CD4-positive, alpha-beta T cell treated with Interleukin-17A for 1 hour (primary cell): Measurements from ENCODE around the gene ADAD2.
"Not testable (repeated sequence)": the region's sequence is repeated elsewhere in the genome, so short reads cannot be mapped to it uniquely, and the experiment has no call there.

ENCODE experiments used
- DNase-seq: peaks from one replicate; pipeline ENCODE4 v3.0.0-alpha.2; 2020

The ADAD2 gene

GRCh38 chr16:84196727-84197394 is 5.9 kb downstream of the ADAD2 start:
- DNase-seq, result no peak

GRCh38 chr16:84197466-84198128 is 6.6 kb downstream of the ADAD2 start:
- DNase-seq, result no peak

GRCh38 chr16:84198401-84198800 is 7.4 kb downstream of the ADAD2 start:
- DNase-seq, result no peak

GRCh38 chr16:84199097-84199496 is 8.1 kb downstream of the ADAD2 start:
- no peak for DNase-seq

- no peak for DNase-seq
Observed at GRCh38 chr16:84199861-84200260, 8.9 kb downstream of the ADAD2 start.

- not testable (repeated sequence) for DNase-seq
Observed at GRCh38 chr16:84204551-84204950, 13.6 kb downstream of the ADAD2 start.

- not testable (repeated sequence) for DNase-seq
Observed at GRCh38 chr16:84205123-84205522, 14.2 kb downstream of the ADAD2 start.

GRCh38 chr16:84205976-84206691 is 15.2 kb downstream of the ADAD2 start:
- no peak for DNase-seq

- no peak for DNase-seq
Observed at GRCh38 chr16:84207251-84207650, 16.3 kb downstream of the ADAD2 start.

- DNase-seq, result no peak
Observed at GRCh38 chr16:84207879-84208278, 16.9 kb downstream of the ADAD2 start.

GRCh38 chr16:84209989-84210388 is 19.0 kb downstream of the ADAD2 start:
- no peak for DNase-seq

- no peak for DNase-seq
Observed at GRCh38 chr16:84212154-84212553, 21.2 kb downstream of the ADAD2 start.

GRCh38 chr16:84212631-84213030 is 21.7 kb downstream of the ADAD2 start:
- DNase-seq, result no peak

GRCh38 chr16:84214451-84215066 is 23.6 kb downstream of the ADAD2 start:
- DNase-seq, result no peak

- DNase-seq, result no peak
Observed at GRCh38 chr16:84215531-84215930, 24.6 kb downstream of the ADAD2 start.

- not testable (repeated sequence) for DNase-seq
Observed at GRCh38 chr16:84216144-84216543, 25.2 kb downstream of the ADAD2 start.

- no peak for DNase-seq
Observed at GRCh38 chr16:84218176-84218823, 27.3 kb downstream of the ADAD2 start.

GRCh38 chr16:84218956-84219355 is 28.0 kb downstream of the ADAD2 start:
- DNase-seq, result no peak

- no peak for DNase-seq
Observed at GRCh38 chr16:84220851-84221250, 29.9 kb downstream of the ADAD2 start.

GRCh38 chr16:84223456-84223855 is 32.5 kb downstream of the ADAD2 start:
- DNase-seq, result no peak

- DNase-seq, result no peak
Observed at GRCh38 chr16:84224554-84224953, 33.6 kb downstream of the ADAD2 start.

- no peak for DNase-seq
Observed at GRCh38 chr16:84225126-84225525, 34.2 kb downstream of the ADAD2 start.

GRCh38 chr16:84225571-84225970 is 34.6 kb downstream of the ADAD2 start:
- DNase-seq, result no peak
